AG08396 (cell line): ENCODE measurements around the gene UTS2B.

Experiments used
- DNase-seq: peaks from one replicate; pipeline ENCODE4 v3.0.0; 2012; ENCODE audit warnings: low spot score, mixed read lengths

The UTS2B gene, protein sequence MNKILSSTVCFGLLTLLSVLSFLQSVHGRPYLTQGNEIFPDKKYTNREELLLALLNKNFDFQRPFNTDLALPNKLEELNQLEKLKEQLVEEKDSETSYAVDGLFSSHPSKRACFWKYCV

DNA sequence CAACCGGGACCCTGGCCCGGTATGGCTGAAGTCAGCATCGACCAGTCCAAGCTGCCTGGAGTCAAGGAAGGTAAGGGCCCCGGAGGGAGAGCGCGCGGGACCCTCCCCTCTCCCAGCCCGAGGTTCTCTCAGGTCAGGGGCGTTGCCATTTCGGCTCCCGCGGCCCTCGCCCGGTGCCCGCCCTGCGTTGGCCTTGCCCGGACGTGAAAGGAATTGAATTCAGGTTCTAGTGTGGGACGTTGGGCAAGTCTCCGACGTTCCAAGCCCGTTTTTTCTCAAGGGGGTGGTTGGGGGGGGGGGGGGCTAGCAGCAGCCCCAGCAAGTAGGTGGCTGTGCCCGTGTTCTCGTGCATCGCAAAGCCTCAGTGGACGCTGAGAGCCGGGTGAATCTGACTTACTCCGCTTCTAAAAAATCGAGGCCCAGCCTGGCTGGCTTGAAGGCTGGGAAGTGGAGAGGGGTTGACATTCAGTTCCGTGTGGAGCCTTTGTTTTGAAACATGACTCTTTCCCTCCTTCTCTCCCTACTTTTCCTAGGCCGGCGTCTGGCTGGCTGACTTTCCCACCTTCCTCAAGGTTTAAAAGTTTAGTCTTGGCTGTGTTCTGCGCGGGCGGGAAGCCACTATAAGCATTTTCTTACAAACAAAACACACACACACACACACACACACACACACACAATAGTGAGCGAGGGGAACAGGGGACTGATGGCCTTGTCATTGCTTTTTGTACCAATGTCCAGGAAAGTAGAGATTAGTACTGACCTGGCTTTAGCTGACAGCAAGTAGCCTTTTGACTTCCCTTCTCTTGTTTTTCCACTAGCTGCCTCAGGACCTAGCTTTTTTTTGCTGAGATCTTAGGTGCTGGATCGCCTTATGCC lies at the start of gene UTS2B:
TSS of gene UTS2B (minus strand) at position 873 of the 876 bp plus-strand sequence. CDS start 48,337 bp downstream, outside the sequence.
- DNase-seq, result peak; percentile 55

DNA sequence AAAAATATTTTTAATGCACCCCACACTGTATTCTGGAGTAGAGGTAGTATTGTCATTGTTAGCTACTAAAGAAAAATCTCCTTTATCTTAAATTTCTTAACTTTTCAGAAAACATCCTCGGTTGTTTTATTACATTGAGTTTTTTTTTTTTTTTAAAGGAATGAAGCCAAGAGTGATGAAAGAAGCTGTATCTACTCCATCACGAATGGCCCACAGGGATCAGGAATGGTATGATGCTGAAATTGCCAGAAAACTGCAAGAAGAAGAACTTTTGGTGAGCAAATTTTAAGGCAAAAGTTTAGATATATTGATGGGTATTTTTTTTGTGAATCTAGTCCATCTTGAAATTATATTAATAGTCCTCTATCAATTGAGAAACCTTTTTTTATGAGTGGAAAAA lies 49.7 kb upstream of the UTS2B start:
- DNase-seq, result no peak

DNA sequence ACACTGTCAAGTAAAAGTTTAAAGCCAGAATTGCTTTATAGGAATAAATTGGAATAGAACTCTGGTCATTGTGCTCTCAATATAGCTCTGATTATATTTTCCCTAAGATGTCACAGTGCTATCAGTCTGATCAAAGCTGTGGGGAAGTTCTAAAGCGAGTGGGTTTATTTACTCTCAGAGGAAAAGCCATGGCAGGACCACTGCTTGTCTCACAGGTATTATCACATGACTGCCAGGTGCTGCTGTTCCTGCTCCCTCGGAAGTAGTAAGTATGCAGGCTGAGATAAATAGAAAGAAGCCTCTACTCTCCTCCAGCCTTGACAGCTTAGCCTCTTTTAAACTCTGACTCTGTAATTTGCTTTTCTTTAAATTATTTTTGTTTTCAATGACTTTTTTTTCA lies 49.1 kb upstream of the UTS2B start:
- DNase-seq, result no peak

DNA sequence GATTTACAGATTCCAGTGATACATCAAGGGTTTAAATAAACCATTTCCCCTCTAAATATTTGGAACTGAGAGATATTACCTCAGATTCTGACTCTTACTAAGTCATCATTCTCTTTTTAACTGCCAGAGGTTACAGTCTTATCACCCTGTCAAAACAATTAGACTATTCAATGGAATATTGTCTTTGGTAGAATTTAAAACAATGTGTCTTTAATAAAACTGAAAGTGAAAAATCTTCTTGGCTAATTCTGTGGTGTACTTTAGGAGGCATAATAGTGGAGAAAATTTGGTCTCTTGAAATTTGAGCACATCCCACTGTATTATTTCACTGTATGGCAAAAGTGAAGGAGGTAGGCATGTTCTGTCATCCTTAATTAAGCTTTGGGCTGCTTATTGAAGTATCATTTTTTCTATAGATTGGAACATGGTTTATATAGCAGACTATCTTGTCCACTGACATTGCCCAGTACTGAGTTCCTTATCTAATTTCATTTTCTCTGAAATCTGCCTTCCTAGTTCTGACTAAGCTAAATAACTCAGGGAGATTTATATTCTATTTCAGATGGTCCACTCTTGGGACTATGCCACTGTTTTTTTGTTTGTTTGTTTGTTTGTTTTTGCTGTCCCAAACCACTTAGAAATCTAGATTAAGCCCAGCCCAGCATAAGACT lies 48.0 kb upstream of the UTS2B start:
- no peak for DNase-seq

DNA sequence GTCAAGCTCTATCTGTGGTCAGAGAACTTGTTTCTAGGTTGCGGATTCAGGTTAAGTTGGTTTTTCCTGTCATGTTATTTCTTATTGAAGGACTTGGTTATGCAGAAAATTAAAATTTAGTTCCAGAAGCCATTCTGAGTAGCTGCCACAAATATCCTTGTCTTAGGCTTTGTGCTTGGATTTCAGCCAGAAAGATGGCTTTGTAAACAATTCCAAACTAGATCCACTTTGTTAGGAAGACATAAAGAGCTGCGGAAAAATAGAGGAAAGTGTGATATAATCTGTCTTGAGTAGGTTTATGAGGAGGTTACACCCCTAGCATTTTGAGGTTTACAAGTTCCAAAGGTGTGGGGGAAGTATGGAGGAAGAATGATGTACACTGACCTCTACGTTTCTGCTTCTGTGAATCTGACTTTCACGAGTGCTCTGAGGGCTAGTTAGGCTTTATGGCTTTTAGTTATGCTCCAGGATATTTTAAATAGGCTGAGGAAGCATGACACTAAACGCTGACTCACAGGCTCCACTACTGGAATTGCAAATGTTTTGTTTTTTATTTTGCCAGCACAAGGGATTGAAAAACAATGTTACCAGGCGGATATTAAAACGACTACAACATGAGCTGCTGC lies 46.3 kb upstream of the UTS2B start:
- DNase-seq, result peak; percentile 43

DNA sequence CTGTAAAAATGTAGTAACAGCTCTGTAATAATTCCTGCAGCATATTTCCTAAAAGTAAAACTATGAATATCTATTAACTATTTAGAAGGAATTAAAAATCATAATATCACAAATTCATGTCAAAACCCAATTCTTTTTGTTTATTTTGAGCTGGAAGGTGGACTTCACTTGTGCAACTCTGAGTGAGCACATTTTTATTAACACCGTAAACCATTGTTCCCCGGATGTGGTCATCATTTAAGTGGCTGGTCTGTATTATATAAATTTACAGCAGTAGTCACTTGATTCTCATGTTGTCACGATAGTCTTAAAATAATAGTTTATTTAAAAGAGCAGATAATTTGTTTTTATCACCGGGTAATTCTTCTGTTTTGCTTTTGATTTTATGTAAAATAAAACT lies 43.0 kb upstream of the UTS2B start:
- DNase-seq, result no peak

DNA sequence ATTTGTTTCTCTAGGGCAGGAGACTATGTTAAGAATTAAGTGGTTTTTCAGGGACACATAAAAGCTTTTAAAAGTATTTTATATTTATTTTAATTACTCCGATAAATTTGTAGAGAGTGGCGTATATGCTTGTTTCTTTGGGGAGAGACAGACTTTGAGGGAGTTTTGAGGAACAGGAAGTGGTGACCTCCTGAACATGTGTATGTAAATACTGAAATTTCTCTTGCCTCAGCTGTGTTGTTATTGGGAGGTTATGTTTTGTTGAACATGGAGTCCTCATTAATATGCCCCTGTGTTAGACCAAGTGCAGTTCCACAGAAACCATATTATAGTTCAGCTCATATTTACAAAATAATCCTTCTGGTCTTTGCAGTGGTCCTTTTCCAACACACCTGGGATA lies 41.8 kb upstream of the UTS2B start:
- DNase-seq, result no peak

DNA sequence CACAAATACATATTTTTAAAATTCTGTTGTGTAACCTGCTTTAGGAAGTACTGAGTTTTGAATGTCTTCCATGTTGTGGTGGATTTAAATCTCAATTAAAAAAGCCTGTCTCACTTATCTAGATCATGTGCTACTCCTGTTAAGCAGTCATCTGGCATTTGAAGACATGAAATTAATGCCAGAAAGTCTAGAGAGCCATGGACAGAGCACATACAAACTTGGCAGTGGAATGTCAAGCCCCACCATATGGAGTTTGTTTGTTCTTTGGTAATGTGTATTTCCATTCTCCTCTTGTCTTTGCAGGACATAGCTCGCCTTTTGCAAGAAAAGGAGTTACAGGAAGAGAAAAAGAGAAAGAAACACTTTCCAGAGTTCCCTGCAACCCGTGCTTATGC lies 39.3 kb upstream of the UTS2B start:
- DNase-seq, result no peak

DNA sequence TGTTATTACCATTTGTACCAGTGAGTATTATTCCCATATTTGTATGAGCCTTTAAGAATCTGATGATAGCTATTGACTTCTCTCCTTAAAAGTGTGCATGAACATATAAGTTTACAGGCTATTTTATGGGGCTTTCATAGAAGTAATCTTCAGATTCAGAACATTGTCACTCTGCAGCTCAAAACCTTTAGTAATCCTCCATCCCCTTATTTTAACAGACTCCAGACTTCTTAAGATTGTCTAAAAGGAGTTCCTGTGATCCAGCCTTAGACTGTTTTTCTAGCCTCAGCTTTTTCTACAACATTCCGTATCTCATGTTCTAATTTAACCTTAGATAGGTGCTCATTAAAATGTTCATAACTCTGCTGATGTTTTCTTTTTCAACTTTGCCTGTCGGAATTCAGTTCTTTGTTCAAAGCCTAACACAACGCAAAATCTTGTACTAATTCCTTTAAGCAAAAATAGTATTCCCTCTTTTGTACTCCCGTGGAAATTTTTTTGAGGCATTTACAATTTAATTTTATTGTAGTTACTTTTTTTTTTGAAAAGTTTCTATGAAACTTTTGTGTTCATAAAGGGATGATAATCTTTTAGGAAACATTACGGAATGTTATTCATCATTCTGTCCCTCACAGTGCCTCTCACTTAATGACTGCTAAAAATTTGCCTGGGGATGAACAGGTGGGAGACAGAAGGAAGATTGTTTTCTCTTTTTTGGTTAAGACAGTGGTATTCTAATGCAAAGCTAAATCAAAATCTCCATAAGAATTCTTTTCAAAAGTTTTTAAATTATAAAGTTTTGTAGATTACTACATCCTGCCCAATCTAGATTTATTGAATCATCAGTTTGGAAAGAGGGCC lies 38.7 kb upstream of the UTS2B start:
- no peak for DNase-seq

DNA sequence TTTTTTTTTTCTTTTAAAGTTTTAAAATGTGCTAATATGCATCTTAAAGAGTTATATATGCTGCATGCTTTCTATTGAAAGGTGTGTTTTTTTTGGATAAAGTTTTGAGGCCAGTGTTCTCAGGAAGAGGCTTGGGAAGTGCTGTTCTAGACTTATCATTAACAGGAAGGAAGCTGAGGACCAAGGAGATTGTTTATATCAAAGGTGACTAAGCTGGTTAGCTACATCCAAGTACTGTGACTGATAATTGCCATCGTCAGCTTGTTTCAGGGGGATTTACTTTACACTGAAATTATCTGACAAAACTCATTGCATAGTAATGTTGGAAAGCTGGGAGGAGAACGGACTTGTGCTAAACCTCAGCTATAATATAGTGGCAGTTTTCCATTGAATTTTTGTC lies 36.3 kb upstream of the UTS2B start:
- DNase-seq, result no peak

DNA sequence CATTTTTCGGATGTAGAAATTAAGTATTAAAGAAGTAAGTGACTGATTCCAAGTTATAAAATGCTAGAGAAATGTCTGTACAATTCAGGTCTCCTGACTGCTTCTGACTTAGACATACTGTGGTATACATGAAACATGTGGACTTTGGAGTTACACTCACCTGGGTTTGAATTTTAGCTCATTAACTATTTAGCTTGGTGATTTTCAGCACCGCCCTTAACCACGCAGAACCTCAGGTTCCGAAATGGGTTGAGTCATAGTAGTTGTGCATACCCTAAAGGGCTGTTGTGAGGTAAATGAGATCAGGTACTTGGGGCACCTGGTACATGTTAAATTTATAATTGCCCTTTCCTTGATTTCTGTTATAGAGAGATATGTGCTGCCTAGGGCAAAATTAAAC lies 32.9 kb upstream of the UTS2B start:
- DNase-seq, result no peak

DNA sequence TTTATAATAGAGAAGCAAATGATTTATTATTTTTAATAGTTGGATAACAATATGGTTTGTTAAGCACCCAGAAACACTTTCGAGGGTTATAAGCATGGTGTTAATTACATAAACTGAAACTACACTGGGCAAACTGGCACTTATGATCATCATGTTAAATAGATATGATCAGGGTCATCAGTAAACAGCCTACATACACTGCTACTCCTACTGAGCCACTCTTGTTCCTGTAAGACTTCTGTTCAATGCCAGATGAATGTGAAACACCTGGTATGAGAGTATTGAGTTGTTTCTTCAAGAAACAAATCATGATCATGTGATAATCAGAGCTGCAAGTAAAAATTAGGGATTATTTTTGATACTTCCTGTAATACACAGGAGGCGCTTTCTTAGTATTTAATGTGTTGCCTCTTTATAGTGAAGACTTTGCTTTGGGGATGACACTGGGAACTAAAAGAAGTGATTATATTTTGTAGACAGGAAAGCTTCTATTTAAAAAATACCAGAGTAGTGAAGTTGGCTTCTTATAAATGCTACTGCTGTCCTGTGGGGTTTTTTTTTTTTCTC lies 32.3 kb upstream of the UTS2B start:
- DNase-seq, result no peak

DNA sequence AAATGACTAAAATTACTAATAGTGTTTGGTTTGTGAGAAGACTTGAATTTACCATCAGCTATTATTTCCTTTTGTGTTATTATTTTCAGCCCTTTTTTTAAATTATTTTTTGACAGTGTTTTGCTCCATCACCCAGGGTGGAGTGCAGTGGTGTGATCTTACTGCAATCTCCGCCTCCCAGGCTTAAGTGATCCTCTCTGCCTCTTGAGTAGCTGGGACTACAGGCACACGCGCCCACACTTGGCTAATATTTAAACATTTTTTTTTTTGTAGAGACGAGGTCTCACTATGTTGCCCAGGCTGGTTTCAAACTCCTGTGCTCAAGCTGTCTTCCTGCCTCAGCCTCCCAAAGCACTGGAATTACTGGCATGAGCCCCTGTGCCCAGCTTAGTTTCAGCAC lies 31.7 kb upstream of the UTS2B start:
- no peak for DNase-seq

DNA sequence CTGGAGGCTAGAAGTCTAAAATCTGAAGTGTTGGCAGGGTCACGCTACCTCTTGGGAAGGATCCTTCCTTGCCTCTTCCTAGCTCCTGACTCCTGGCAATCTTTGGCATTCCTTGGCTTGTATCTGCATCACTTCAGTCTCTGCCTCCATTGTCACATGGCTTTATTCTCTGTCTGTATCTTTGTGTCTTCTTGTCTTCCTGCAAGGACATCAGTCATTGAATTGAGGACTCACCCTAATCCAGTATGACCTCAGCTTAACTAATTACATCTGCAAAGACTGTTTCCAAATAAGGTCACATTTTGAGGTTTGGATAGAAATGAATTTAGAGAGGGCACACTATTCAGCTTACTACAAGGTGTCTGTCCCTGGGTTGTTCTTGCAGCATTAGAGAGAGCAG lies 31.1 kb upstream of the UTS2B start:
- no peak for DNase-seq

DNA sequence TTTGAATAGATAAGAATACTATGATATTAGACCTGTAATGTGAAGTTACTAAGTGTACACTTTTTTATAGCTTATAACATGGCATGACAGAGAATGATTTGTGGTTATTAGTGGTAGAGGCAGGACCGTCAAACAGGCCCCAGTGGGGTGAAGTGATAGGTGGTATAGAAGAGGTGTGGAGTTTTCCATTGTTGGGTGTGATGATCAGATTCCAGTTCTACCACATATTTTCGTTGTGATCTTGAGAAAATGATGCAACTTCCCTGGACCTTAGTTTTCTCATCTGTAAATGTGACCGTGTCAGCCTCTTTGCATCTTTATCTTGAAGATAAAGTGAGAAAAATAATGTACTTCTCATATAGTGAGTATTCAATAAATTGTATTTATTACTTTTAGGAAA lies 30.3 kb upstream of the UTS2B start:
- DNase-seq, result no peak

DNA sequence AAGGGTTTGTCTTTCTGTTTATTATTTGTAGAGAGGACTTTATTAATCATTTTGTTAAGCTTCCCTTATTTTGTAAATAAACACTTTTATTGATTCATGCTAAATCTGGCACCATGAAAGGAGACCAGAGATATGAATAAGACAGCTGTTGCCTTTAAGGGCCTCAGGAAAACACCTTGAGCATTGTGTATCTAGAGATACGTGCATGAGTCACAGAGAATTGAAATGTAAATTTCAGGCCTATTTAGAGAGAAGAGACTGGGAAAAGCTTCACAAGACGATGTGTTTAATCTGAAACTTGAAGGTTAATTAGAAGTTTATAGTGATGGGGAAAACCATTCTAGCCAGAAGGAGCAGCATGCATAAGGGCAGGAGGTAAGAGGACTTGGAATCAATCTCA lies 28.6 kb upstream of the UTS2B start:
- DNase-seq, result no peak

DNA sequence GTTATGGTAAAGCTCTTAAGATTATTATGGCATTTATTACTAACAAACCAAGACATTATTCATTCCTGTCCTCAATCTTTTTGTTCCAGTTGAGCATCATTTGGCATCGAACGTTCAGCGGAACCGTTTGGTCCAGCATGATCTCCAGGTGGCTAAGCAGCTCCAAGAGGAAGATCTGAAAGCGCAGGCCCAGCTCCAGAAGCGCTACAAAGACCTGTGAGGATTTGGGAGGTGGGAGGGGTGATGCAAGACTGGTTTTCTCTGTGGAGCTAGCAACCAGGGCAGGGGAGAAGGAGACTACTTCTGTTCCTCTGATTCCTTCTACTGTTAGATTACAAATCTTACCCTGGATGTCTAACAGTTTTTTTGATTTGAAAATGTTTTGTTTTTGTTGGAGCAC lies 27.6 kb upstream of the UTS2B start:
- no peak for DNase-seq

DNA sequence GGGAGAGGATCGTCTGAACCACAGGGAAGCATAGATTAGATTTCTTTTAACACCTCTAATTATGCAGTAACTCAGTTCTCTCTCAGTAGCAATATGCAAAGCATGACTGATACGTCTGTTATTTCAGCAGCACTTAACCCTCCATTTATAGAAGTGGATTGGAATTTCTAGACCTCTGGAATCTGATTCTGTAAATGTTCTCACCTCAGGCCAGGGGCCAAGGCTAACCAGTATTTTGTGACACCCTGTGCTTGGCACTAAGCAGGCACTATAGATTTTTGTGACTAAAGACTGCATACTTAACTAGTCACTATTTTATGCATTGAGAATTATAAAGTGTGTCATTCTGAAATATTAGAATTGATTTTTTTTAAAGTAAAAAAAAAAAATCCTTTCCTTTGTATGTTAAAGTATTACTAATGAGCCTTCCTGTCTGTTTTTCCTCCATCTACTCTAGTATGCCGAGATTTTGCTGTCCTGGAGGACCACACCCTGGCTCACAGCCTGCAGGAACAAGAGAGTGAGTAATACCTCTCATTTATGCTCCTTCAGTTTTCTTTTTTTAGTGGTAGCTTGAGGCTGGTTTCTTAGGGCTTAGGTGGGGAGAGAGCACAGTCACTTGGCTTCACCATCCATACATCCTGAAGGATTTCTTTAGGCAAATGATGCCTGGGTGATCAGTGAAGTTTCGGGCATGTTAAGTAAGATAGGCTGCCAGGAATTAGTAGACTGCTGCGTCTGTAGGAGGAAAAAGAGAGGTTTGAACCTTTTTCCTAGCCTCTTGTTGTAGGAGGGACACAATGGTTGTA lies 26.5 kb upstream of the UTS2B start:
- no peak for DNase-seq

DNA sequence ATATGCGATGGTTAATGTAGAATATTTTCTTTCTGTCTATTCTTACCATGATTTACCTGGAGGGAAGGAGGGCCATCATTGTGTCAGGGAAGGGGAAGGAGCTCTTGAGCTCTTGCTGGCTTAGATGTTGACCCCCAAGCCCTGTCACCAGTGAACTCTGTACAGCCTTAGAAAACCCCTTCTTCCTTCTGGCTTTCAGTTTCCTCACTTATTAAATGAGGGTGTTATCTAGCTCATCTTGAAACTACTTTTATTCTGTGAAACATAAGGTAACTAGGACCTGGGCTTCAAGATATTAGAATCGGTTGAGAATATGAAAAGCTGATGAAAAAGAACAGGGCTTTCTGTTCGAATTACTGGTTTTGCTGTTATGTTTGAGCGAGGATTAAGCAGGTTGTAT lies 25.1 kb upstream of the UTS2B start:
- DNase-seq, result no peak

DNA sequence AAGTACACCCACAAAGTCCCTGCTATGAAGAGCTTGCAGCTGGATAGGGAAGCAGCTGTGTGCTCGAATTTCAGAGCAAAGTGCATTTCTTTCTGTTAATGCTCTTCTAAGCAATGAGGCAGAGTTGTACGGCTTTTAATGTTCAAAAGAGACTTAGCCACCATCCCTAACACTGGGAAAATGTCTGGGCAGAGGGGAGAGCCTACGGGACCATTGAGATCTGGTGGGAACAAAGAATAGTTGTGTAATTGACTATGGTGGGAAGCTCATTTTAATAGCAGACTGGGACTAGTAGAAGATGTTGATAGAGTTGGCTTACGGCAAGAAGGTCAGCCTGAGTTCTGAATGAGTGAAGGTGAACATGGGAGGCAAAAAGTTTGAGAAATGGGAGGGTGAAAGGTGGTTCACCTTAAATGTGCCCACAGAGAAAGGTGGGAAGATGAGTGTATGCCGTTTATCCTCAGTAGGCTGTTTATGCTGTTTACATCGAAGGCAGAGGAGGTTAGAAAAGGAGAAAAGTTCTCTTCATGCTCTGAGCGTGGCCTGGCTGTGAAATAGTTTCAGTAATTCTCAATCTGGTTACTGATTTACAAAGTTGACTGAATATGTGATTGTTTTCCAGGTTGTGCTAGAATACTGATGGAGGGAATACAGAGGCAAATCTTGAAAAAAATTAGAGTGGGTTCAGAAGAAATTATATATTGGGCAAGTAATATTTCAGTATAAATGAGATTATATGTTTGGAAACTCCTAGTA lies 22.9 kb upstream of the UTS2B start:
- DNase-seq, result no peak
